ENCODE results near the gene GRP.

The GRP gene

DNA sequence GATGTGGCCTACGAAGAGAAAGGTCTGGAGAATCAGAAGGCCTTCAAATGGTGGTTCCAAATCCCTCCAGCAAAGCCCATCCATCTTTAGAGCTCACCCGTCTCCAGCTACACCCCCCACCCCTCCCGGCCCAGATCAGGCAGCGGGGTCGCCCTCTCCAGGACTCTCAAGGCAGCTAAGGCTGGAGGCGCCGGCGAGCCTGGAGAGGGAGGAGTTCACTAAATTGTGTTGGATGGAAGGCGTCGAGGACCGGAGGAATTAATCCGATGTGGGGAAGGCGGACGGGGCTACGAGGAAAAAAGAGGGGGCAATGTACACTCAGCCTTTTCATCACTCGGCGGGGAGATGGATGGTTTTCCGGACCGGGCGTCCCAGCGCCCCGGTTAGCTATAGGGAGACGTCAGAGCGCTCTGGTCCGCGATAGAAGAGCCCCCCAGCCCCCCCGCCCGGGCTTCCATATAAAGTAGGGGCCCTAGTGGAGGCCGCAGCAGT lies at the start of gene GRP:
GRP (plus strand) TSS at position 487 of the 492 bp plus-strand sequence. CDS start 108 bp downstream, outside the sequence.
- Histone ChIP-seq H3K36me3 (no peaks in the 10 kb centered on the region), H3K27ac (no peak within 1 kb of the TSS), H3K4me3 (ENCODE audit: low read depth, low read length) (peak within 1 kb of the TSS; percentile 50), H3K9me3 (ENCODE audit: severe bottlenecking) (no peaks in the 10 kb centered on the region), H3K27me3 (ENCODE audit: insufficient read depth, low read depth, severe bottlenecking) (peaks cover 9% of the 10 kb centered on the region)
- TF ChIP-seq, protein P1, sequence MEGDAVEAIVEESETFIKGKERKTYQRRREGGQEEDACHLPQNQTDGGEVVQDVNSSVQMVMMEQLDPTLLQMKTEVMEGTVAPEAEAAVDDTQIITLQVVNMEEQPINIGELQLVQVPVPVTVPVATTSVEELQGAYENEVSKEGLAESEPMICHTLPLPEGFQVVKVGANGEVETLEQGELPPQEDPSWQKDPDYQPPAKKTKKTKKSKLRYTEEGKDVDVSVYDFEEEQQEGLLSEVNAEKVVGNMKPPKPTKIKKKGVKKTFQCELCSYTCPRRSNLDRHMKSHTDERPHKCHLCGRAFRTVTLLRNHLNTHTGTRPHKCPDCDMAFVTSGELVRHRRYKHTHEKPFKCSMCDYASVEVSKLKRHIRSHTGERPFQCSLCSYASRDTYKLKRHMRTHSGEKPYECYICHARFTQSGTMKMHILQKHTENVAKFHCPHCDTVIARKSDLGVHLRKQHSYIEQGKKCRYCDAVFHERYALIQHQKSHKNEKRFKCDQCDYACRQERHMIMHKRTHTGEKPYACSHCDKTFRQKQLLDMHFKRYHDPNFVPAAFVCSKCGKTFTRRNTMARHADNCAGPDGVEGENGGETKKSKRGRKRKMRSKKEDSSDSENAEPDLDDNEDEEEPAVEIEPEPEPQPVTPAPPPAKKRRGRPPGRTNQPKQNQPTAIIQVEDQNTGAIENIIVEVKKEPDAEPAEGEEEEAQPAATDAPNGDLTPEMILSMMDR (IDR thresholded peaks at IDR 0.05; ENCODE audit: low read depth, low read length), result 0 out of 2 replicates have a peak, but pooled peaks have one; percentile 11
- DNase-seq, result peak; percentile 76

DNA sequence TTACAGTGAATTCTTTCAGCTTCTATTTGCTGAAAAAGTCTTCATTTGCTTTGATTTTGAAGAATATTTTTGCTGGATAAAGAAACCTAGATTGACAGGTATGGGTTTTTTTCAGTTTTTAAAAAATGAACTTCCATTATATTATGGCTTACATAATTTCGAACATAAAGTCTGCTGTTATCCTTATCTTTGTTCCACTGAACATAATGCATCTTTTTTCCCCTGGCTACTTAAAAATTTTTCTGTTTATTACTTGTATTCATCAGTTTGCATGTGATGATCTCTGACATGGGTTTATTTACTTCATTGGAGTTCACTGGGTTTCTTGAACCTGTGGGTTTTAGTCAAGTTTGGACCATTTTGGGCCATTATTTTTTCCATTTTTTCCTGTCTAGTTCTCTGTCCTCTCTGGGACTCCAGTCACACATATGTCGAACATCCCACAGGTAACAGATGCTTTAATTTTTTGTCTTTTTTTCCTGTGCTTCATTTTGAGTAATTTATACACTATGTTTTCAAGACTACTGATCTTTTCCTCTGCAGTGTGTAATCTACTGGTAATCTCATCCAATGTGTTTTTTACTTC lies 47.2 kb upstream of the GRP start:
- no peaks in the 10 kb centered on the region for H3K27me3 ChIP-seq (ENCODE audit: insufficient read depth, low read depth, severe bottlenecking)
- no peak overlapping the region for H3K4me3 ChIP-seq (ENCODE audit: low read depth, low read length)
- no peaks in the 10 kb centered on the region for H3K36me3 ChIP-seq
- peaks cover 4% of the 10 kb centered on the region for H3K9me3 ChIP-seq (ENCODE audit: severe bottlenecking)
- TF ChIP-seq, protein P1 (IDR thresholded peaks at IDR 0.05; ENCODE audit: low read depth, low read length), result no peak
- DNase-seq, result no peak
- H3K27ac ChIP-seq, result no peak overlapping the region

DNA sequence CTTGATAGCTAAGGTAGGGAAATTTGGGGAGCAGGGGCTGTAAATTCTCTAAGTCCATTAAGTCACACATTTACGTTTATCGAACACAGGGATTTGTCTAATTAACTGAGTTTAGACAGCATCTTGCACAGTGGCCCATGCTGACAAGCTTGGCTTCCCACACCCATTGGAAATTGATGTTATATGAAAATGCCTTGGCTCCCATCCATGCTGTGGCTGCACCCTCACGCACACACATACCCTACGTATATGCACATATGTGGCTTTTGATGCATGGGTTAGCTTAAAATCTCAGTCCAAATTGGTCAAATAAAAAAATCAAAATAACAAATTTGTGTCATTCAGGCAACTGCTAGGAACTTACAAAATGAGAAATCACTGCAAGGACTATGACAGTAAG lies 42.5 kb upstream of the GRP start:
- DNase-seq, result no peak
- no peak overlapping the region for H3K4me3 ChIP-seq (ENCODE audit: low read depth, low read length)
- no peaks in the 10 kb centered on the region for H3K27me3 ChIP-seq (ENCODE audit: insufficient read depth, low read depth, severe bottlenecking)
- peaks cover 4% of the 10 kb centered on the region for H3K9me3 ChIP-seq (ENCODE audit: severe bottlenecking)
- H3K27ac ChIP-seq, result no peak overlapping the region
- H3K36me3 ChIP-seq, result no peaks in the 10 kb centered on the region
- TF ChIP-seq, protein P1 (IDR thresholded peaks at IDR 0.05; ENCODE audit: low read depth, low read length), result no peak

DNA sequence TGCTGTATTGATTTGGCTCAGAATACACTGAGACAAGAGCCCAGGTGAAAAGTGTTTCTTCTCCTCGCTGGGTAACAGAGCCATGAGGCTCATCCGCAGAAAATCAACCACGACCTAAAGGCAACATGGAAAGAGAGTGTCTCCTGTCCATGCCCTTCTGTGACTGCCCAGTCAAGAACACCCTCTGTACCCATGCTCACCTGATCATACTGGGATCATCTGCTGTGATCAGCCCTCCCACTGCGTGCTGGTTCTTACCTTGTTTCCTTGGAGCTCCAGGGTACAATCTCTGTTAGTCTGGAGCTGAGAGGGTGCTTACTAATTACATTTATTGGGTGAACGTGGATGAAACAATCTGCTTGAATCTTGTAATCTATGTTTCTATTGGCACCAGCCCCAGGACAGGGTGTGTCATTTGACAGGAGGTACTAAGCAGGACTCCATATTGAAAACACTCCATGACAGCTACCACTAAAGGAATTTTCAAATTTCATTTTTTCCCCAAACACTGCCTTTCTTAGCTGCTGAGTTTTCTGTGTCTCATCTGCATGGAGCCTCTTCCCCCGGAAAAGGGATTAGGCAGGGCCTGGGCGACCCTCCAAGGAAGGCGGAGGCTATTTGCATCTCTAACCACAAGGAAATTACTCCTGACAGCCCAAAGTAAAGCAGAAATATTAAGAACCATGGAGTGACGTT lies 39.7 kb upstream of the GRP start:
- TF ChIP-seq, protein P1 (IDR thresholded peaks at IDR 0.05; ENCODE audit: low read depth, low read length), result no peak
- no peak for DNase-seq
- Histone ChIP-seq H3K4me3 (ENCODE audit: low read depth, low read length) (no peak overlapping the region), H3K27ac (no peak overlapping the region), H3K27me3 (ENCODE audit: insufficient read depth, low read depth, severe bottlenecking) (no peaks in the 10 kb centered on the region), H3K9me3 (ENCODE audit: severe bottlenecking) (no peaks in the 10 kb centered on the region), H3K36me3 (no peaks in the 10 kb centered on the region)

DNA sequence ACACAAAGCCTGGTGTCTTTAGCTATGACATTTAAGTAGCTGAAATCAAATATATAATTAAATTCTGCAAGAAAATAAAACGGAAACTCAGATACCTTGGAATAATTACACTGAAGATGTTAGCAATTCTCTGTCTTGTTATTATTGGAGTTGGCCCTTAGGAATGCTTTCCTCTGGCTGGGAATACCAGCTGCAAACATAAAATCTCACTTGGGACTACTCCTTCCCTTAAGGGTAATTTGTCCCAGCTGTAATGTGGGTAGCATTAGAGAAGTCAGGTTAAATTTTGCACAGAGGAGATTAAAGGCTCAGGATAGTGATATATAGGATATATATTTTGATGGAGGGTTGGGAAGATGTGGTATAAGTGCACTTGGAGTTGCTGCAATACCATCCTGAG lies 37.3 kb upstream of the GRP start:
- TF ChIP-seq, protein P1 (IDR thresholded peaks at IDR 0.05; ENCODE audit: low read depth, low read length), result no peak
- Histone ChIP-seq H3K36me3 (no peaks in the 10 kb centered on the region), H3K27me3 (ENCODE audit: insufficient read depth, low read depth, severe bottlenecking) (no peaks in the 10 kb centered on the region), H3K4me3 (ENCODE audit: low read depth, low read length) (no peak overlapping the region), H3K9me3 (ENCODE audit: severe bottlenecking) (no peaks in the 10 kb centered on the region), H3K27ac (no peak overlapping the region)
- DNase-seq, result no peak
